GM12864 (cell line): ENCODE data around the gene OR2W3.

Experiments used
- DNase-seq: peaks from one replicate; pipeline ENCODE4 v3.0.0-alpha.2; 2011; ENCODE audit warnings: low read depth
- H3K4me3 ChIP-seq: 2 replicates; pipeline ENCODE4 v1.5.1; 2011; ENCODE audit warnings: mild to moderate bottlenecking, low read depth, low read length, control low read depth
- TF ChIP-seq, protein P1 (sequence below): IDR thresholded peaks from 2 replicates; pipeline ENCODE4 v1.5.1; 2011; ENCODE audit warnings: low read depth, mild to moderate bottlenecking, moderate library complexity, low read length, control low read depth, inconsistent platforms; ENCODE audit errors: missing control alignments

OR2W3 gene

GRCh38 chr1:247884797-247885413, 10.5 kb upstream of the OR2W3 start:
- DNase-seq, result no peak
- TF ChIP-seq, protein P1, sequence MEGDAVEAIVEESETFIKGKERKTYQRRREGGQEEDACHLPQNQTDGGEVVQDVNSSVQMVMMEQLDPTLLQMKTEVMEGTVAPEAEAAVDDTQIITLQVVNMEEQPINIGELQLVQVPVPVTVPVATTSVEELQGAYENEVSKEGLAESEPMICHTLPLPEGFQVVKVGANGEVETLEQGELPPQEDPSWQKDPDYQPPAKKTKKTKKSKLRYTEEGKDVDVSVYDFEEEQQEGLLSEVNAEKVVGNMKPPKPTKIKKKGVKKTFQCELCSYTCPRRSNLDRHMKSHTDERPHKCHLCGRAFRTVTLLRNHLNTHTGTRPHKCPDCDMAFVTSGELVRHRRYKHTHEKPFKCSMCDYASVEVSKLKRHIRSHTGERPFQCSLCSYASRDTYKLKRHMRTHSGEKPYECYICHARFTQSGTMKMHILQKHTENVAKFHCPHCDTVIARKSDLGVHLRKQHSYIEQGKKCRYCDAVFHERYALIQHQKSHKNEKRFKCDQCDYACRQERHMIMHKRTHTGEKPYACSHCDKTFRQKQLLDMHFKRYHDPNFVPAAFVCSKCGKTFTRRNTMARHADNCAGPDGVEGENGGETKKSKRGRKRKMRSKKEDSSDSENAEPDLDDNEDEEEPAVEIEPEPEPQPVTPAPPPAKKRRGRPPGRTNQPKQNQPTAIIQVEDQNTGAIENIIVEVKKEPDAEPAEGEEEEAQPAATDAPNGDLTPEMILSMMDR, result no peak
- no peak overlapping the region for H3K4me3 ChIP-seq

DNA sequence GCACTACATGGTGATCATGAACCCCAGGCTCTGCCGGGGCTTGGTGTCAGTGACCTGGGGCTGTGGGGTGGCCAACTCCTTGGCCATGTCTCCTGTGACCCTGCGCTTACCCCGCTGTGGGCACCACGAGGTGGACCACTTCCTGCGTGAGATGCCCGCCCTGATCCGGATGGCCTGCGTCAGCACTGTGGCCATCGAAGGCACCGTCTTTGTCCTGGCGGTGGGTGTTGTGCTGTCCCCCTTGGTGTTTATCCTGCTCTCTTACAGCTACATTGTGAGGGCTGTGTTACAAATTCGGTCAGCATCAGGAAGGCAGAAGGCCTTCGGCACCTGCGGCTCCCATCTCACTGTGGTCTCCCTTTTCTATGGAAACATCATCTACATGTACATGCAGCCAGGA, 589 bp downstream of the OR2W3 start:
- TF ChIP-seq, protein P1, result no peak
- DNase-seq, result no peak

DNA sequence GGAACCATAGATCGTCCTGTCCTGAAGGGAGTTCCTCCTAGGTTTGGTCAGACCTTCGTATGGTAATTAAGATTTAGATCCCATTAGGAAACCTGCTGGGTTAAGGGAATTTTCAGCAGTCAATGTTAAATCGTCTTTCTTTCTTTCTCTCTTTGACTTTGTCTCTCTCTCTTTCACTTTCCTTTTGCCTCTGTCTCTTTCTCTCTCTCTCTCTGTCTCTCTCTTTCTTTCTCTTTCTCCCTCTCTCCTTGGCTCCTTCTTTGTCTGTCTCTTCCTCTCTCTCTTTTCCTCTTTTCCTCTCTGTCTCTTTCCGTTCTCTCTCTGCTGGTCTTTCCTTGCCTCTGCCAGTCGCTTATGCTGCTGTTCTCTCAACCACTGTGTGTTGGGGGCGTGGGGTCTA, 8.7 kb downstream of the OR2W3 start:
- DNase-seq, result no peak
- TF ChIP-seq, protein P1, result no peak
- no peak overlapping the region for H3K4me3 ChIP-seq

More for the DNA sequence above, 589 bp downstream of the OR2W3 start:
- H3K4me3 ChIP-seq, result no peak overlapping the region

DNA sequence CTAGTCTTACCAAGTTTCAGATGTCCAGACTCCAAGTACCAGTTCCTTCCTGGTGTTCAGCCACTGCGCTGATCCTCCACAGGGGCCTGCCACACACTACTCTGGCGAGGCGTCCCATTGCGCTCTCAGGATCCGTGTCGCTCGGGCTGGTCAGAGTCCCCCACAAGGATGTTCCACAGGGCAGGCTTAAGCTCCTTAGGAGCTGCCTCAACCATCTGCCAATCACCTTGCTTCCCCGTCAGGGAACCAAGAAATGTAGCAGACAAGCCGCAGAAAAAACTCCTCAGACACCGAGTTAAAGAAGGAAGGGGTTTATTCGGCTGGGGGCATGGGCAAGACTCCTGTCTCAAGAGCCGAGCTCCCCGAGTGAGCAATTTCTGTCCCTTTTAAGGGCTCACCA, 9.8 kb downstream of the OR2W3 start:
- no peak overlapping the region for H3K4me3 ChIP-seq
- no peak for DNase-seq
- TF ChIP-seq, protein P1, result no peak

DNA sequence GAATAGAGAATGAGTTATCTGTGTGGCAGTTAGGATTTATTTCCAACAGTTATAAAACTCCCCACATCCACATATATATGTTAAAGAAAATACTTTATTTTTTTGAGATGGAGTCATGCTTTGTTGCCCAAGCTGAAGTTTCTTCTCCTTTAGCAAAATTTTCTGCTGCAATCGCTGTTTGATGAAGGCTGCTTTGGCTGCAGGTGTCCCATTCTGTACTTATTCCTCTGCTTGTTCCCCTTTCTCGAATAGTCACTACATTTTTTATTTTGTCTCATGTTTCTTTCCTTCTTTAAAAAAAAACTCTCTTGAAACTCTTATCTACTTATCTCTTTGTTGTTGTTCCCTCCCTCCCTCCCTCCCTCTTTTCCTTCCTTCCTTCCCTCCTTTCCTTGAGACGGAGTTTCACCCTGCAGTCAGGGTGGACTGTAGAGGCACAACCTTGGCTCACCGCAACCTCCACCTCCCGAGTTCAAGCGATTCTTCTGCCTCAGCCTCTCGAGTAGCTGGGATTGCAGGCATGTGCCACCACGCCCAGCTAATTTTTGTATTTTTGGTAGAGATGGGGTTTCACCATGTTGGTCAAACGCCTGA, 10.6 kb downstream of the OR2W3 start:
- TF ChIP-seq, protein P1, result no peak
- DNase-seq, result no peak
- H3K4me3 ChIP-seq, result no peak overlapping the region

- H3K4me3 ChIP-seq, result no peak overlapping the region
- TF ChIP-seq, protein P1, result no peak
- no peak for DNase-seq
These were observed 11.2 kb downstream of the OR2W3 start for GRCh38 chr1:247906504-247907047.

DNA sequence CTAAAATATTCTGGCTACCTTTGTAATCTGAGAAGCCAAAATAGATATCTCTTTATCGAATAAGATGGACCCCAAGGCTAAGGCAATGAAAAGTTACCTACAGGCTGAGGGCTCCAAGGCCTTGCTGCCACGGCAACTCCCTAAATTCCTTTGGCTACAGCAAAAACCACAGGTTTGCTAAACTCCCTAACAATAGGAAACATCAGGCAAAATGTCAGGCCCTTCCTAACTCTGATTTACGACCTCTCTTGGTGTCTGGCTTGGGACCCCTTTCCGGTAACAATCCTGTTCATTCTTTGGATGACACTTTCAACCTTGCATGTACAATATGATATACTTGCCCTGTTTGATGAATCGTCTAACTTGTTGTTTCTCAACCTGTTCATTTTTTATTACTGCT, 13.4 kb downstream of the OR2W3 start:
- H3K4me3 ChIP-seq, result no peak overlapping the region
- TF ChIP-seq, protein P1, result no peak
- no peak for DNase-seq
